GM18868 (cell line): ENCODE data around the gene AMZ2.
"Not testable (repeated sequence)": the region's sequence is repeated elsewhere in the genome, so short reads cannot be mapped to it uniquely, and the experiment has no call there.

ENCODE experiments used
- ATAC-seq: cut with Tn5 transposase; IDR thresholded peaks from one replicate; pipeline ENCODE4 v1.9.1; 2021; ENCODE audit warnings: mild to moderate bottlenecking, moderate library complexity; ENCODE audit not compliant: unreplicated experiment

The AMZ2 gene

GRCh38 chr17:68247445-68248198, at the start of gene AMZ2:
Gene AMZ2, plus strand, starts transcription at chr17:68248043. Its CDS starts 2,145 bp downstream, at chr17:68250188.
- ATAC-seq = peak; percentile 88

GRCh38 chr17:68198931-68199836, 48.7 kb upstream of the AMZ2 start:
- no peak for ATAC-seq

GRCh38 chr17:68199837-68200688, 47.8 kb upstream of the AMZ2 start:
- no peak for ATAC-seq

GRCh38 chr17:68200689-68201417, 47.0 kb upstream of the AMZ2 start:
- ATAC-seq = peak; percentile 35

- ATAC-seq = not testable (repeated sequence)
Measured at GRCh38 chr17:68201418-68201771, 46.4 kb upstream of the AMZ2 start.

GRCh38 chr17:68202321-68202720, 45.5 kb upstream of the AMZ2 start:
- ATAC-seq = not testable (repeated sequence)

GRCh38 chr17:68204736-68205135, 43.1 kb upstream of the AMZ2 start:
- no peak for ATAC-seq

GRCh38 chr17:68205251-68205807, 42.5 kb upstream of the AMZ2 start:
- peak; percentile 92 for ATAC-seq

- ATAC-seq = peak; percentile 34
Measured at GRCh38 chr17:68205808-68206720, 41.8 kb upstream of the AMZ2 start.

GRCh38 chr17:68207651-68208253, 40.1 kb upstream of the AMZ2 start:
- ATAC-seq = no peak

GRCh38 chr17:68208651-68209050, 39.2 kb upstream of the AMZ2 start:
- not testable (repeated sequence) for ATAC-seq

GRCh38 chr17:68209191-68209900, 38.5 kb upstream of the AMZ2 start:
- ATAC-seq = not testable (repeated sequence)

GRCh38 chr17:68210570-68211315, 37.1 kb upstream of the AMZ2 start:
- no peak for ATAC-seq

GRCh38 chr17:68213428-68214411, 34.1 kb upstream of the AMZ2 start:
- ATAC-seq = not testable (repeated sequence)

GRCh38 chr17:68215453-68215852, 32.4 kb upstream of the AMZ2 start:
- ATAC-seq = not testable (repeated sequence)

GRCh38 chr17:68219429-68219828, 28.4 kb upstream of the AMZ2 start:
- not testable (repeated sequence) for ATAC-seq
